Panc1 (cell line): ENCODE results near the gene ULBP3. TPM values are rescaled to one million over a fixed set of nuclear protein-coding genes. Genes with fewer than 3 reads are reported as not detected.

Experiments
- ATAC-seq: fragments of 200-7000 bp; cut with Tn5 transposase; 2 replicates; pipeline ENCODE4 v1.9.1; 2020; ENCODE audit warnings: mild to moderate bottlenecking, moderate library complexity
- BruUV-seq: library from RNA; stranded (reverse); fragments of 400-500 nt; replicated peaks from 2 replicates; lab custom pipeline; 2021; lab: Mats Ljungman, UMichigan
- CTCF ChIA-PET: fragments of 300-600 bp; sonication (Branson Sonifier 250); formaldehyde crosslinking; loops from one replicate; lab custom pipeline; 2022; ENCODE audit warnings: antibody characterized with exemption; lab: Charles Lee
- POLR2A ChIA-PET: fragments of 300-600 bp; sonication (Branson Sonifier 250); formaldehyde crosslinking; loops from one replicate; lab custom pipeline; 2022; ENCODE audit warnings: antibody characterized with exemption; lab: Charles Lee
- DNase-seq: peaks from one replicate; pipeline ENCODE4 v3.0.0-alpha.2; 2010; ENCODE audit warnings: low read depth, low spot score
- H3K27ac ChIP-seq: 2 replicates; pipeline ENCODE4 v1.5.1; 2011; ENCODE audit warnings: mild to moderate bottlenecking, low read length, inconsistent platforms
- H3K27me3 ChIP-seq: fragments of 200-500 bp; sonication (Bioruptor generic); 2 replicates; pipeline ENCODE4 v1.6.0; 2014; ENCODE audit warnings: low read length, inconsistent platforms; ENCODE audit not compliant: control insufficient read depth, insufficient read depth
- H3K36me3 ChIP-seq: fragments of 200-500 bp; sonication (Bioruptor generic); 2 replicates; pipeline ENCODE4 v1.5.1; 2014; ENCODE audit warnings: inconsistent platforms, mild to moderate bottlenecking, low read length, moderate library complexity; ENCODE audit not compliant: control insufficient read depth, insufficient read depth
- H3K4me1 ChIP-seq: 2 replicates; pipeline ENCODE4 v1.5.1; 2011; ENCODE audit warnings: inconsistent platforms, mild to moderate bottlenecking, low read length, moderate library complexity; ENCODE audit not compliant: control insufficient read depth, insufficient read depth
- H3K4me3 ChIP-seq, 2 experiments: 2 replicates each; pipeline ENCODE4 v1.5.1; 2011 to 2012; ENCODE audit warnings: low read depth in 2 of 2, low read length in 2 of 2, mild to moderate bottlenecking in 2 of 2, inconsistent platforms in 1 of 2, moderate library complexity in 1 of 2
- H3K9me3 ChIP-seq: fragments of 200-500 bp; sonication (Bioruptor generic); 2 replicates; pipeline ENCODE4 v1.5.1; 2014; ENCODE audit warnings: low read depth, mild to moderate bottlenecking, inconsistent platforms, low read length, moderate library complexity; ENCODE audit not compliant: control insufficient read depth, insufficient read depth
- CTCF ChIP-seq: fragments of 450-650 bp; IDR thresholded peaks from 2 replicates; pipeline ENCODE4 v1.5.1; 2017; ENCODE audit warnings: mild to moderate bottlenecking
- POLR2AphosphoS5 ChIP-seq: IDR thresholded peaks from 2 replicates; pipeline ENCODE4 v1.6.1; 2012; ENCODE audit warnings: mild to moderate bottlenecking, low read depth, low read length, moderate library complexity
- REST ChIP-seq, 2 experiments: IDR thresholded peaks; 2 replicates each; pipeline ENCODE4 v1.6.1; 2011 to 2012; ENCODE audit warnings: low read depth in 2 of 2, control low read depth in 1 of 2, low read length in 1 of 2, mild to moderate bottlenecking in 1 of 2, moderate library complexity in 1 of 2; ENCODE audit not compliant: insufficient read depth in 1 of 2
- SIN3A ChIP-seq: IDR thresholded peaks from 2 replicates; pipeline ENCODE4 v1.6.1; 2012; ENCODE audit warnings: low read depth, mild to moderate bottlenecking, low read length, moderate library complexity, borderline replicate concordance; ENCODE audit not compliant: insufficient read depth
- TCF7L2 ChIP-seq: IDR thresholded peaks from 2 replicates; pipeline ENCODE4 v1.6.1; 2011; ENCODE audit warnings: mild to moderate bottlenecking, low read depth, low read length, inconsistent platforms
- in situ Hi-C: cut with HindIII; loops from 2 replicates; pipeline ENCODE4 v1.10.0; 2016; ENCODE audit warnings: low sequenced_read_pairs, low pct_unique_long_range_greater_than_20kb
- intact Hi-C: fragments of 100-400 bp; cut with micrococcal nuclease; formaldehyde crosslinking; loops from one replicate; pipeline ENCODE4 v1.10.0; 2022; ENCODE audit not compliant: unreplicated experiment
- total RNA-seq: library from RNA; stranded (reverse); gene quantifications from one replicate; pipeline ENCODE4 v1.2.1, GENCODE V29; 2021; ENCODE audit not compliant: unreplicated experiment

The ULBP3 gene
- total RNA-seq, 1 experiment from 2014 or later = 2.4 TPM

DNA sequence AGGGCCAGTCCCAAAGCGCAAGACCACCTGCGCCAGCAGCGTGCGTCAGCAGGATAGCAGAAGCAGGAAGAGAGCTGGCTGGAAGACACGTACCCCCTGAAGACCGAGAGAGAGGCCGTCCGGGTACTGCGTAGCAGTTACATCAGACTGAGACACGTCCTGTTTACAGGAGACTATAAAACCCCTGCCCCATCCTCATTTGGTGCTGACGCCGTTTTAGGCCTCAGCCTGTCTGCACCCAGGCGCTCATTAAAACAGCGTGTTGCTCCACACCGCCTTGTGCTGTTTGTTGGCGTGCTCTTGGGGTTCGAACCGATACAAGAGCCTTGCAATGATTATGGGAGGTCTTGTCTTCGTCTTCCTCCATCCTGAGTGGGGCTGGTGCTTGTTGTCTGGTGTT lies 31.8 kb upstream of the ULBP3 start:
- no peak overlapping the region for H3K4me3 ChIP-seq
- in situ Hi-C loops = no loop called here
- intact Hi-C loops = no loop called here
- ATAC-seq = no peak
- BruUV-seq = no TSS peak
- no peaks in the 10 kb centered on the region for H3K4me1 ChIP-seq
- no peaks in the 10 kb centered on the region for H3K36me3 ChIP-seq
- no peak for DNase-seq
- no peaks in the 10 kb centered on the region for H3K9me3 ChIP-seq
- ChIA-PET CTCF (no interaction called here), POLR2A (interaction anchor here (0.6 kb wide), 1 partner anchor 48 kb away, joined by 3 read pairs; no protein-coding TSS in a partner anchor)
- TF ChIP-seq CTCF (no peak), SIN3A (no peak), POLR2AphosphoS5 (no peak), REST (IDR thresholded peaks at IDR 0.05; ENCODE audit: insufficient read depth in 1 of 2, low read depth in 2 of 2, low read length in 1 of 2) (no peak), TCF7L2 (no peak)
- H3K27me3 ChIP-seq = peaks cover 5% of the 10 kb centered on the region
- H3K27ac ChIP-seq = no peak overlapping the region

- DNase-seq (no peak), ATAC-seq (no peak)
- no peak overlapping the region for H3K4me3 ChIP-seq
- intact Hi-C loops = no loop called here
- in situ Hi-C loops = no loop called here
- TF ChIP-seq POLR2AphosphoS5 (no peak), CTCF (no peak), REST (IDR thresholded peaks at IDR 0.05; ENCODE audit: insufficient read depth in 1 of 2, low read depth in 2 of 2, low read length in 1 of 2) (no peak), TCF7L2 (no peak), SIN3A (no peak)
- peaks cover 7% of the 10 kb centered on the region for H3K27me3 ChIP-seq
- CTCF ChIA-PET = no interaction called here
- no peaks in the 10 kb centered on the region for H3K9me3 ChIP-seq
- H3K27ac ChIP-seq = no peak overlapping the region
- POLR2A ChIA-PET = no interaction called here
- no TSS peak for BruUV-seq
- no peaks in the 10 kb centered on the region for H3K4me1 ChIP-seq
- no peaks in the 10 kb centered on the region for H3K36me3 ChIP-seq
These were observed 31.0 kb upstream of the ULBP3 start for GRCh38 chr6:150099953-150100352.
